NK-92 (cell line): ENCODE results near the gene RAN.
"Not testable (repeated sequence)": the region's sequence is repeated elsewhere in the genome, so short reads cannot be mapped to it uniquely, and the experiment has no call there.

Experiments
- DNase-seq: peaks from one replicate; lab custom pipeline; 2025; ENCODE audit not compliant: unreplicated experiment; lab: John Stamatoyannopoulos, UW

Gene RAN

GRCh38 chr12:130849561-130850417, 22.1 kb upstream of the RAN start:
- DNase-seq, result no peak

- DNase-seq, result no peak
Measured at GRCh38 chr12:130850418-130851021, 21.3 kb upstream of the RAN start.

GRCh38 chr12:130856088-130856487, 15.8 kb upstream of the RAN start:
- DNase-seq, result no peak

DNA sequence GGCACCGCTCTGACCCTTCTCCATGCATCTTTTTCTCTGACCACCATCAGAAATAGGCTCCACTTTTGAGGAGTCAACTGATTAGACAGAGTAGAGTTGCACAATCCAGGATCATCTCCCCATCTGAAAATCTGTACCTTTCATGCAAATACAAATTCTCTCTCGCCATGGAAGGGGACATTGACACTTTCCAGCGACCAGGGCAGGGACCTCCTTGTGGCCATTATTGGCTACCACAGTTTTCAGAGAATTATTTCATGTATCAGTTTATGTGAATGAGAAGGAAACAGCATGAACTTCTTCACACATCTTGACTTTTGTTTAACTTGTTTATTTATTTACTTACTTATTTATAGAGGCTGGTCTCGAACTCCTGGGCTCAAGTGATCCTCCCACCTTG, 13.8 kb upstream of the RAN start:
- no peak for DNase-seq

- DNase-seq, result no peak
Measured at GRCh38 chr12:130859161-130859560, 12.7 kb upstream of the RAN start.

DNA sequence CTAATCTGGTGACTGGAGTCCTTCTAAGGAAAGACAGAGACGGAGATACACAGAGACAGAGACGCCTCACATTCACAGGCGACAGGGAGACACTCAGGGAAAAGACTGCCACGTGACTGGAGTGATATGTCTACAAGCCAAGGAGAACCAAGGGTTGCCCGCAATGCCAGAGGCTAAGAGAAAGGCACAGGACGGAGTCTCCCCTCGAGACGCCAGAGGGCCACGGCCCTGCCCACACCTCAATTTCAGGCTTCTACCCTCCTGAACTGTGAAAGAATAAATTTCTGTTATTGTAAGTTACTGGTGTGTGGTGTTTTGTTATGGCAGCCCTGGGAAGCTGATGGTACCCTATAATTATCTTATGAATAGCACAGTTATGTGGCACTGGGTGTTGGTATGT, 11.6 kb upstream of the RAN start:
- DNase-seq, result no peak

- no peak for DNase-seq
Measured at GRCh38 chr12:130862161-130862560, 9.7 kb upstream of the RAN start.

GRCh38 chr12:130862771-130863170, 9.1 kb upstream of the RAN start:
- DNase-seq, result not testable (repeated sequence)

GRCh38 chr12:130863298-130863697, 8.6 kb upstream of the RAN start:
- DNase-seq, result no peak

- DNase-seq, result no peak
Measured at GRCh38 chr12:130868412-130868811, 3.5 kb upstream of the RAN start.

DNA sequence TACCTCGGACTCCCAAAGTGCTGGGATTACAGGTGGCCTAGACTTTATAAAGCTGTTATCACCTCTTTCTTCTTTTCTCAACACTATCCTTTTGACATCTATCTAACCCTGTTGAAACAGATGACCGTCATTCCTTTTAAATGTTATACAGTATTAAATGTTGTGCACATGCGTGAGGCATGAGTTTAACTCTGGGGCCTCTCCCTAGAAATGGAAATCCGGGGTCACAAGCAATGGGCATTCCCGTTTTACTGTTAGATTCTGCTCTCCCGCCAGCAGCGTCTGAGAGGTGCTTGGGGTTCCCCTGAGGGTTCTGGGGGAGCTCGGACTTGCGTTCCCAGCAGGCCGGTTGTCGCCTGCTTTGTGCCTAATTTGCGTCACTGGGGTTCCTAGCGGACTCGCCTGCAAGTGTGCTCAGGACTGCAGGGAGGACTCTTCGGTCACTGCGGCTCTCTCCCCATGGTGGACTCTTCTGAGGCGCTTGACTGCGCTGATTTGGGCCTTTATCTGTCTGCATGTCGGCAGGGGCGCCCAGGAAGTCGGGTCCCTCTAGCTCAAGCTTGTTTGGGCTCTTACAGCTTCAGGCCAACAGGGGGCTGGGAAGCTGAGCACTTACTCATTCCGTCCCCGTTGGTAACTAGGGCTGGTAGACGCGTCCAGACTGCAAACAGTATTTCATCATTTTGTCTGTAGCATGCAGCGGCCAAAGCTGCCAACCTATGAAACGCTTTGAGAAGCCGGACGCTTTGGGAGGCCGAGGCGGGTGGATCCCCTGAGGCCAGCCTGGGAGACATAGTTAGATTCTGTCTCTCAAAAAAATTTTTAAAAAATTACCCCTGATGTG, 1.2 kb upstream of the RAN start:
- DNase-seq, result no peak

DNA sequence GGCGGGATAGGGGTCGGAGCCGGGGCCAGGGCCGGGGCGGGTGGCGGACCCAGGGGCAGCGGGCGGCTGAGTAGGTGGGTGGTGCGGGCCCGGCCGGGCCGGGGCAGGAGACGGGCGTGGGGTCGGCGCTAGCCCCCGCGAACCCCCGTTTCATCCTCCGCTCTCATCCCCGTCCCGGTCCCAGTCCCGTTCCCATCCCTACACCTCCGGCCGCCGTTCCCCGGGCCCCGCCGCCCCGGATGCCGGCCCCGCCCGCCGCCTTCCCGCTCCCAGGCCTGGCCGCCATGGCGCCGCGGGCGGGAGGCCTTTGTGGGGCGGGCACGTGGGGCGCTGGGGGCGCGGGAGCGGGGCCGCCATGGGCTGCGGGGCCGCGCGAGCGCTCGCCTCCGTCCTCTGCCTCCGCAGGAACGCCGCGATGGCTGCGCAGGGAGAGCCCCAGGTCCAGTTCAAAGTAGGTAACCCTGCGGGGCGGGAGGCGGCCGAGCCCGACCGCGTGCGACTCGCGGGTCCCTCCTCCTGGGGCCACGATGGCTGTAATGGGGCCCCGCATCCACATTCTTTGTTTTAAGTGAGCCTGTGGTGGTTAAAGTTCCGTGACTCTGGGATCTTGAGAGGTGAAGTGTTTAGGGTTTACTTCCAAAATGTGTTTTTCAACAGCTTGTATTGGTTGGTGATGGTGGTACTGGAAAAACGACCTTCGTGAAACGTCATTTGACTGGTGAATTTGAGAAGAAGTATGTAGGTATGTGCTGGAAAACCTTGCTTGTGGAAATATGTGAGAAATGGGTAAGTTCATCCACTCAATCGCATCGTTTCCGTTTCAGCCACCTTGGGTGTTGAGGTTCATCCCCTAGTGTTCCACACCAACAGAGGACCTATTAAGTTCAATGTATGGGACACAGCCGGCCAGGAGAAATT, 572 bp downstream of the RAN start:
- DNase-seq, result no peak

DNA sequence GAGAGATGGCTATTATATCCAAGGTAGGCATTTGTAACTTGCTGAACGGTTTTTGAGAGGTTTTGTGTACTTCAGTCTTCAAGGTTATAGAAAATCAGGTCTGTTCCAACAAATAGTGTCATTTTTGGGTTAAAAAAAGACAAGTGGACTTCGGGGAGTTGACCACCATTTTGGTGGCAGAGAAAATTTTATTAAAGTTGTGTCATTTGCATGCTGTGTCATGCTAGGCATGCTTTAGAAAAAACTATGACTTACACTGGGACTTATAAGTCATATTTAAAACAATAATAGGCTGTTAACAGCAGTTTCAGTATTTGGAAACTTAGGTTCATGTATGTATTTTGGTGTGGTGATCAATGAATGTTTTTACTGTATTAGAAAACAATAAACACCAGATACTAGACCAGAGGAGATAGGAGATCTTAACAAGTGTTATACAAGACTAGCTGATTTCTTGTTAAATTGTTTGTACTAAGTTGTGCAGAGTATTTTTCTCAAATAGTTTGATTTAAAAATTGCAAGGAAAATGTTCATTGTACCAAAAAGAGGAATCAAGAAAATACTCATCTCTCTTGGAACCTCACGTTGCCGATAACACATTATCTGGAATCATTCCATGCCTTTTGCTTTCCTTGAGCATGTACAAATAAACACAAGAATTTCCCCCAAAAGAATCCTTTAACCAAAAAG, 1.4 kb downstream of the RAN start:
- no peak for DNase-seq

DNA sequence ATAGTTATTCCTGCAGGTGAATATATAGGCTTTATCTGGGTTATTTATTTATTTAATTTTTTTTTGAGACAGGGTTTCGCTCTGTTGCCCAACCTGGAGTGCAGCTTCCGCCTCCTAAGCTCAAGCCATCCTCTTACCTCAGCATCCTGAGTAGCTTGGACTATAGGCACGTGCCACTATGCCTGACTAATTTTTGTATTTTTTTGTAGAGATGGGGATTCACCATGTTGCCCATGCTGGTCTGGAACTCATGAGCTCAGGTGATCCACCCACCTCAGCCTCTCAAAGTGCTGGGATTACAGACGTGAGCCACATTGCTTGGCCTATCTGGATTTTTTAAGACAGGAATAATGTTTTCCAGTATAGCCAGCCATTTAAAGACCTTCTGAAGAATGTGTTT, 2.0 kb downstream of the RAN start:
- DNase-seq, result no peak

GRCh38 chr12:130874696-130875095, 2.8 kb downstream of the RAN start:
- no peak for DNase-seq

GRCh38 chr12:130875193-130875592, 3.3 kb downstream of the RAN start:
- DNase-seq, result no peak

- DNase-seq, result not testable (repeated sequence)
Measured at GRCh38 chr12:130875708-130876107, 3.8 kb downstream of the RAN start.

GRCh38 chr12:130876297-130876696, 4.4 kb downstream of the RAN start:
- DNase-seq, result no peak

DNA sequence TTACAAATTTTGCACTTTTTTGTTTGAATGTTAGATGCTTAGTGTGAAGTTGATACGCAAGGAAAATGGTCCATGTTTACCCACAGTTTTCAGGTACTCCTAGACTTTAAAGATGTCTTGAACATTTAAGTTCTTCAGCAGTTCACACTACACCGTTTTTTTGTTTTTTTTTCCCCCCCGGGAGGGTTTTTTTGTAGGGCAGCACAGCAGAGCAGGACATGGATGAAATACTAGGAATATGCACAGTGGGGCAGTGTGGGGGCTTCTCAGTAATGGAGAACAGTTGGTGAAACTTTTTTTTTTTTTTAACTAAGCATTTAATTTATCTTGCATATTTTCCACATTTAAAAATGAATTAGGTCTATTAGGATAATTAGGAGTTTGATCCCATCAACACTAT, 4.9 kb downstream of the RAN start:
- DNase-seq, result no peak

GRCh38 chr12:130877333-130877732, 5.5 kb downstream of the RAN start:
- DNase-seq, result no peak
